Activated CD4-positive, CD25-positive, alpha-beta regulatory T cell treated with anti-CD3 and anti-CD28 coated beads, Interleukin-2, amount 50 U/mL, for 16 hours (primary cell): Measurements from ENCODE around the gene STEAP4.
"Not testable (repeated sequence)": the region's sequence is repeated elsewhere in the genome, so short reads cannot be mapped to it uniquely, and the experiment has no call there.

ENCODE experiments used
- DNase-seq: peaks from one replicate; pipeline ENCODE4 v3.0.0-alpha.2; 2020; ENCODE audit warnings: low read depth, low spot score

The STEAP4 gene

GRCh38 chr7:88312061-88312663 is 5.5 kb upstream of the STEAP4 start:
- no peak for DNase-seq

GRCh38 chr7:88311675-88312036 is 5.0 kb upstream of the STEAP4 start:
- no peak for DNase-seq

GRCh38 chr7:88310956-88311674 is 4.4 kb upstream of the STEAP4 start:
- no peak for DNase-seq

GRCh38 chr7:88309819-88310218 is 3.1 kb upstream of the STEAP4 start:
- no peak for DNase-seq

GRCh38 chr7:88307823-88308222 is 1.1 kb upstream of the STEAP4 start:
- DNase-seq: no peak

- no peak for DNase-seq
Observed at GRCh38 chr7:88307412-88307811, 718 bp upstream of the STEAP4 start.

- no peak for DNase-seq
Observed at GRCh38 chr7:88305044-88305443, 1.6 kb downstream of the STEAP4 start.

GRCh38 chr7:88302486-88302885 is 4.2 kb downstream of the STEAP4 start:
- DNase-seq: no peak

GRCh38 chr7:88301924-88302323 is 4.8 kb downstream of the STEAP4 start:
- DNase-seq: no peak

- DNase-seq: no peak
Observed at GRCh38 chr7:88300401-88300945, 6.2 kb downstream of the STEAP4 start.

- DNase-seq: no peak
Observed at GRCh38 chr7:88299126-88299525, 7.6 kb downstream of the STEAP4 start.

- DNase-seq: no peak
Observed at GRCh38 chr7:88293866-88294265, 12.8 kb downstream of the STEAP4 start.

- DNase-seq: no peak
Observed at GRCh38 chr7:88291398-88292173, 15.1 kb downstream of the STEAP4 start.

GRCh38 chr7:88290491-88290890 is 16.2 kb downstream of the STEAP4 start:
- DNase-seq: no peak

- DNase-seq: no peak
Observed at GRCh38 chr7:88289564-88290025, 17.1 kb downstream of the STEAP4 start.

- DNase-seq: no peak
Observed at GRCh38 chr7:88281749-88282148, 24.9 kb downstream of the STEAP4 start.

GRCh38 chr7:88280801-88281200 is 25.9 kb downstream of the STEAP4 start:
- no peak for DNase-seq

- no peak for DNase-seq
Observed at GRCh38 chr7:88279323-88279722, 27.4 kb downstream of the STEAP4 start.

GRCh38 chr7:88278881-88279280 is 27.8 kb downstream of the STEAP4 start:
- no peak for DNase-seq

GRCh38 chr7:88276605-88277153 is 30.0 kb downstream of the STEAP4 start:
- no peak for DNase-seq

GRCh38 chr7:88274856-88275255 is 31.8 kb downstream of the STEAP4 start:
- not testable (repeated sequence) for DNase-seq

GRCh38 chr7:88269586-88269985 is 37.1 kb downstream of the STEAP4 start:
- no peak for DNase-seq
